ENCODE results near the gene RNF141.
A peak's percentile ranks its signal among the peaks of the same experiment; 100 is the strongest.

The RNF141 gene

DNA sequence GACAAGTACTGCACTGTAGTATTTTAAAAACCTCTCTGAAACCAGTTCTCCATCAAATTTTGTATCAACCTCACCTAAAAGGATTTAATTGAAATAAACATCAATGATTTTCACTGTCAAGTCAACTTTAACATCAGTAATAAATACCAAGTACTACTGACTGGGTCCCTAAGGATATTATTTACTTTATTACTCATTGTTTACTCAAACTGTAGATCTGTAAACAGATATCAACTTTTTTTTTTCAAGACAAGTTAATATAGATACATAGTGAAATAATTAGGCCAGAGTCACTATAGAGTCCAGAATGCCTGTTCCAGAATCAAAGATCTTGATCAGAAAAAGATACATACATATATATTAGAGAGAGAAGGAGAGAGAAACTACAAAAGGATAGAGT, 1.6 kb downstream of the RNF141 start:
- no peak overlapping the region for H3K4me3 ChIP-seq (ENCODE audit: low read depth, low read length)
- TF ChIP-seq CTCF (conservative IDR thresholded peaks at IDR 0.05; ENCODE audit: low read depth, low read length) = no peak
- DNase-seq (ENCODE audit: low read depth) = no peak

- TF ChIP-seq CTCF (conservative IDR thresholded peaks at IDR 0.05; ENCODE audit: low read depth, low read length) = no peak
- no peak overlapping the region for H3K4me3 ChIP-seq (ENCODE audit: low read depth, low read length)
- no peak for DNase-seq (ENCODE audit: low read depth)
These were observed 2.1 kb downstream of the RNF141 start for GRCh38 chr11:10538924-10539323.

GRCh38 chr11:10537600-10537999, 3.4 kb downstream of the RNF141 start:
- no peak overlapping the region for H3K4me3 ChIP-seq (ENCODE audit: low read depth, low read length)
- TF ChIP-seq CTCF (conservative IDR thresholded peaks at IDR 0.05; ENCODE audit: low read depth, low read length) = no peak
- no peak for DNase-seq (ENCODE audit: low read depth)

GRCh38 chr11:10534316-10534715, 6.7 kb downstream of the RNF141 start:
- DNase-seq (ENCODE audit: low read depth) = no peak

DNA sequence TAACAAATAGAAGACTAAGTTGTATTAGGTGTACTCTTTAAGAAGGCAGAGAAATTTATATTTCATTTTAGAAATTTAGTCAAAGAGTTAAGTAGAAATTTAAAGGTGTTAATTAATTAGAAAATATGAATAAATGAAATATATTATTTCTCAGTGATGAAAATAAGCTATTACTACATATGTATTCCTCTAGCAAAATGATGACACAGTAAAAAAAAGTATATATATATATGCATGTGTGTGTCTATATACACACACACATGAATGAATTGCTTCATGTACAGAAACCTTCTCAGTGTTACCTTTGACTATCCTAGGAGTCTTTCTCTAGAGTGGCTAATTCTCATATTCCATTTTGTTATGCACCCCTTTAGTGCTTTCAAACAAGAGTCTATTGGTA, 7.7 kb downstream of the RNF141 start:
- TF ChIP-seq CTCF (conservative IDR thresholded peaks at IDR 0.05; ENCODE audit: low read depth, low read length) = no peak
- no peak overlapping the region for H3K4me3 ChIP-seq (ENCODE audit: low read depth, low read length)
- no peak for DNase-seq (ENCODE audit: low read depth)

More at GRCh38 chr11:10534316-10534715, 6.7 kb downstream of the RNF141 start:
- TF ChIP-seq CTCF (conservative IDR thresholded peaks at IDR 0.05; ENCODE audit: low read depth, low read length) = no peak
- H3K4me3 ChIP-seq (ENCODE audit: low read depth, low read length) = no peak overlapping the region

GRCh38 chr11:10532526-10532925, 8.5 kb downstream of the RNF141 start:
- no peak overlapping the region for H3K4me3 ChIP-seq (ENCODE audit: low read depth, low read length)
- no peak for DNase-seq (ENCODE audit: low read depth)
- no peak for TF ChIP-seq CTCF (conservative IDR thresholded peaks at IDR 0.05; ENCODE audit: low read depth, low read length)

DNA sequence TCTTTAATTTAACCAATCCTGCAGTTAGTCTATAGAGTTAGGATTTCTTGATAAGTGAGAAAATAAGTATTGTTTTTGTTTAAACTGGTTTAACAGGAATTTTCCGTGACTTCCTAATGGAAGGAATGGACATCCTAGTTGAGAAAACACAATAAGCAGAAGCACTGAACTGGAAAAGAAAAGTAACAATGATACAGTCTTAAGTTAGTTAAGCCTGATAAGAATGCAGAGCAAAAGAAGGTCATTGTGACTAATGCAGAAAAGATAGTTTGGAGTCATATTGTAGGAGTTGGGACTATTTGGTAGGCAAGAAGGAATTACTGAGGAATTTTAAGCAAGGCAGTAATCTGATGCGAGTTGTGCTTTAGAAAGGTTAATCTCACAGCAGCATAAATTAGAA, 11.7 kb downstream of the RNF141 start:
- DNase-seq (ENCODE audit: low read depth) = peak; percentile 36
- H3K4me3 ChIP-seq (ENCODE audit: low read depth, low read length) = no peak overlapping the region
- TF ChIP-seq CTCF (conservative IDR thresholded peaks at IDR 0.05; ENCODE audit: low read depth, low read length) = no peak

All from choroid plexus epithelial cell (primary cell).